Retina (tissue), 1 donor: ENCODE data around the gene MPDZ.

Experiments
- DNase-seq: peaks from one replicate; pipeline ENCODE4 v3.0.0-alpha.2; 2016

The MPDZ gene

DNA sequence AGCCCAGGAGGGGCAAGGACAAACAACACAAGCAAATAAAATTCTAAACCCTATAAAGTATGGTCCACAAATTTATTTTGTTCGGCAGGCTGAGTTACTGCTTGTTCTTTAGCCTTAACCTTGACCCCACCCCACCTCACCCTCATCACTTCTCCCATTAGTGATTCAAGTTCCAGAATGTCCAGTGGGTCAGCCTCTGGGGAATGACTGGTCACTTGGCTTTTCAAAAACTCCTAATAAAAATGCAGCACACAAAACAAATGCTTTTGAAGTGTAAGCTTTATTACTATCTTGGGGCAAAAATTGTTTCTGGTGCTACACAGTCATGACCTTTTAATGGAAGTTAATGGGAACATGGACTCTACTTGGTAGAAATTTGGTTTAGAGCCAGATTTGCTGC, 142.1 kb downstream of the MPDZ start:
- DNase-seq, result no peak

DNA sequence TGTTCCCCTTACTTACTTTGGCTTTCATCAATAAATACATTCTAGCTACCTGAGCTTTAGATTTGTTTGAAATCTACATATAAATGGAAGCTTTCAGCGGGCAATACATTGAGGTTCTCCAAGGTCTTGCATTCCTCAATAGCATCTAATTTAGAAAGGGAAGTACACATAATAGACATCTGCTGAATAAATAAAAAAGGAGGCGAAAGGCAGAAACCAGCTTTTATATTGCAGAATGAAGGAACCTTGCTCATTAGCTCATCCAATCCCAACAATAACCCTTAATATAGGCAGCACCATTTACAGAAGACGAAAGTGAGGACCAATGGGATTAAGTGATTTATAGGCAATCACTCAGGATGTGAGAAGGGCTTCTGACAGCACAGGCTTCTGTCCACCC, 147.5 kb downstream of the MPDZ start:
- no peak for DNase-seq

DNA sequence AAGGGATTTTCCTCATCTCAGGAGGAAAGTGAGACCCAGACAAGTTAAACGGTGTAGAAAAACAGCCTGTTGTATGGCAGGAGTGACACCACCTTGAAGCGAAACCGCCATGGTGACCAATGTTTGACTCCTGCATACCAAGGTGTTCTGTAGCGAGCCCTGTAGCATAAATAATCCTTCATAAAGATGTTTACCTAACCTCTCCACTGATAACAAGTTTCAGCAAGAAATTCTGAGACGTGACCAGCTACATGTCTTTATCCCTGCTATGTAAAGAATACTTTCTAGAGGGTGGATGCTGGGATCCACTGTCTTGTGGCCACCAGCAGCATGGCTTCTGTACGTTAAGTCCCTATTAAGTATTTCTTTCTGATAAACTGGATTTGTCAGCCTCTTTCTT, 148.1 kb downstream of the MPDZ start:
- no peak for DNase-seq

DNA sequence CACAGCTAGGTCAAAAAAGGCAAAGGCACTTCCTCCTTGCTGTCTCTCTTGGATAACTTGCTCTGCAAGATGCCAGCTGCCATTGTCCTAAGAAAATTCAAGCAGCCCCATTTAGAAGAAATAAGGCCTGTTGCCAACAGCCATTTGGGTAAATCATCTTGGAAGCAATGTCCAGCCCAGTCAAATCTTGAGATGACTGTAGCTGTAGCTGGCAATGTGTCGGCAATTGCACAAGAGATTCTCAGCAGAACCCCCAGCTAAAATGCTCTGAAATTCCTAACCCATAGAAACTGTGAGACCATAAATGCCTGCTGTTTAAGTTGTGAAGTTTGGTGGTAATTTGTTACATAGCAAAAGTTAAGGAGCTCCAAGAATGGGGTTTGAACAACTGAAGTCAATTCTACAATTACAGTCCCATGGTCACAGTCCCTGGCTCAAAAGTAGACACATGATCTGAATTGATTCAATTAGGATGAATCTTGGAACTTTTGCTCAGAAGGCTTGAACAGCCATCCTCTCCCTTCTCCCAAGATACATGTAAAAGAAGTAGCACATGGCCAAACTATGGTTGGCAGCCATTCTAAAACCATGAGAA, 151.1 kb downstream of the MPDZ start:
- DNase-seq, result no peak

DNA sequence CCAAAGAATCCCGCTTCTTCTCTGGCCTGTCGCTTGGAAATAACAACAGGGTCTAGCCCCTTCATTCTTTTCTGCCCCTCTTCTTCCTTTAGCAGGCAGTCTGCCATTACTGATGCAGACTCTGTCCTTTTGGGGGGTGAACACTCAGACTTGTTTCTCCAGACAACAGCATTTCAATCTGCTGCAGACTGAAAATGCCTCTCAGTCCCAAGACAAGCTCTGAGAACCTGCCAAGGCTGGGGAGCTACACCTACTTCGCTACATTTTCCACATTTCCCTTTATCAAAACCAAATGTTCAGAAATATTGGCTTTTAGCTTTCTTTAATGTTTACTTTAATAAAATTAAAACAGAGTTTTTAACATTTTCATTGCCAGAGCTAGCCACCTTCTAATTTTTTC, 152.4 kb downstream of the MPDZ start:
- DNase-seq, result no peak

DNA sequence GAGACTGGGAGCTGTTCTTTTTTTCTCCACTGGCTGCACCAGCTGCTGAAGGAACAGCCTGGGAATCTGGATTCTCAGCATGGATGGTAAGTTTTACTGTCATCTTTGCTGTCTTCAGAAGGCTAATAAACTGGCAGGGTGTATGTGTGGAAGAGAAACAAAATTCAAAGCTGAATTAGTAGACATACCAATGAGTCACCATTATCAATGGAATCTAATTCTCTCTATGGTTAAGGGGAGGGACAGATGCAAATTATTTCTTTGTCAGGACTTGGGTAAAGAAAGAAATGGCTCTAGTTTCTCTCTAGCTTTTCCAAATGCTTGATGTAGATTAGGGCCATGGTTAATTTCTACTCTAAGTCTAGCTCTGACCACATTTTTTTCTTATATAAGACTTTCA, 154.2 kb downstream of the MPDZ start:
- no peak for DNase-seq

DNA sequence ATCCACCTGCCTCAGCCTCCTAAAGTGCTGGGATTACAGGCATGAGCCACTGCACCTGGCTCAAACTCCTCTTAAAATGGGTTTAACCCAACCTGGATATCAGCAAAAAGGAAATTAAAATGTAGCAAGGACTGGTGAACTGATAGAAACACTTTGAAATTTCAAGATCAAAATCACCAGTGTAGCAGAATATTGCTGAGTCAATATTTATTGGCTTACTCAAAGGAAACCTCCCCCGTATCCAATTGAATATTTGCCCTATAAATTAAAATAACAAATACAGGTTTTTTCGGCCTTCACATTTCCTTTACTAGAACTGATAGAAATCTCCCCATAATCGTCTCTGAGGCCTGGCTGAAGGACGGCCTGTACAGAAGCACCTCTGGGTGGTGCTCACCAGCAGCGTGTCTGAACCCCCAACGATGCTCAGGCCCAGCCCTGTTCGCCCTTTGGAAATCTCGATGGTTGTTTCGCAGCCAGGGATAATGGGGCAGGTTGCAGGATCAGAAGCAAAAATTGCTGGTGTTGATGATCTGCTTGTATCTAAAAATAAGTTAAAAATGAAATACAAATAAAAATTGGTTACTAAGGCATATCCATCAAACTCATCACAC, 156.6 kb downstream of the MPDZ start:
- no peak for DNase-seq

DNA sequence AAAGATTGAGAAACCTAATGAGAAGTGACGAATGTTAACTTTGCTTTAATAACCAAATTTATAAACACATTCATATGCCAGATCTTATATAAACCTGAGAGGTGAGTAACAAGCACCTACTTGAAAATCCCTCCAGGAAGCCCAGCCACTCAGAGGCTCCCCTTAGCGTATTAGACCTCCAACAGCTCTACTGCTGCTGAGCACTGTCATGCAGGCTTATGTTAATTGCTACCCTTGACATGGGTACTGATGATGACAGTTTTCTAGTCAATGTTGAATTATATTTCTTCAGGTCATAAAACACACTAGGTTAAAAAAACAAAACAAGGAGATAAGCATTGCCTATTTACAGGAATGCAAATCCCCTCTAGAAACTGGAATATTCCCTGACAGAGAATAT, 161.2 kb downstream of the MPDZ start:
- DNase-seq, result no peak

DNA sequence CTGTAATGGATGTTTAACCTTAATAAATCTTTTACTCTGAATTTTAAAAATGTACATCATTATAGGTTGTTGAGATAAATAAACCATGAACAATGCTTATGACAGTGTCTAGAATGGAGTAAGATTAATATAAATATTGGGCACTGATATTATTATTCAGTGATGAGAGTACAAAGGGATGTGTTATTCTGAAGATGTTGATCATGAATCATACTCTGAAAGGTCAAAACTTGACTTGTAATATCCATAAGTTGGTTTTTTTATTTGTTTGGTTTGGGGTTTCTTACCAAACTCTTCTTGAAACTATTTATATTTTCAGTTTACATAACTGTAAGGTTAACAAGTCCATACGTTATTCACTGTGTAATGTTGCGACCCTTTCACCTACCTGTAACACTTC, 163.2 kb downstream of the MPDZ start:
- no peak for DNase-seq

DNA sequence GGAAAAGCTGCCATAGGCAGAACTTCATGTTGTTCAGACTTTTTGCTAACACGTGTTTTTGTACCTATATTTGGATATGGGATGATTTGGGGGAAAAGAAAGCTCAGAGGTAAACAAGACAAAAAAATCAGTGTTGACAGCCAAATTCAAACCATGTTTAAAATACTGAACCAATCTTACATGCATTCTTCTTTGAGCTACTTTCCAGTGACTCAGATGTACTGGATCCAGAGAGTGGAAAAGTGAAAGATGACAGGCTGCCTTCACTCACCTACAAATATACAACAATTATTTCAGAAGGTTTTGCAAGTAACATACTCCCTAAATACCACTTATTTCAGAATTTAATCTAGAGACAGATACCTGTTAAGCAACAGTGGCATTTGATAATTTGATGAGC, 165.7 kb downstream of the MPDZ start:
- DNase-seq, result no peak

DNA sequence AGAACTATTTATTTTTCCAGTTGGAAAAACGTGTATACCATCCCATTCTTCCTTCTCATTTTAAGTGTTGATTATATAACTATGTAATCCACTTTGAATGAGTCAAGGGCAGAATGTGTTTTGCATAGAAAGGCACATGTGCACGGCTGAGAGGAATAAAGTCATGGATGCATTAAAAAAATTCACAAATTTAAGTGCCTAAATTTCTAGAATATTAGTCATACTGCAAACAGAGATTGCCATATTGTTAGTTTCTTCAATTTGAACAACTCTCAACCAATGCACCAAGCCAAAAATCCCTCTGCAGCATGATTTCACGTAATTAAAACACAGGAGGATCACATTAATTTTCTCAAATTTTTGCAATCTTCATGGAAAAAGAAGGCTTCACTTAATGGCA, 166.3 kb downstream of the MPDZ start:
- no peak for DNase-seq

DNA sequence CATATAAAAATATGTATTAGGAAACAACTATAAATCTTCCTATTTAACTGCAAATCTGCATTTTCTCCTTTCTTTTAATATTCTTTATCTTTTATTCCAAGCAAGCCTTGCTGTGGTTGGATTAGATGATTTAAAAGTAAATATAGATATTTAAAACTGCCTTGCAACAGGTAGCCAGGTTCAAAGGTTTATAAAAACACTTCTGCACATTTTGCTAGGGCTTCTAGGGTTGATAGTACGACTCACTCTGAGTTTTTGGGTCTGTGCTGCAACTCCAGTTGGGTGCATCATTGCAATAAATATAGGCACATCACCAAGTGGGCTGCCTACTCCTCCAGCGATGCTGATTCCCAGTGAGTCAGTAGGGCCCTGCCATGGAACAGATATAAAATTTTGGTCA, 167.7 kb downstream of the MPDZ start:
- no peak for DNase-seq

DNA sequence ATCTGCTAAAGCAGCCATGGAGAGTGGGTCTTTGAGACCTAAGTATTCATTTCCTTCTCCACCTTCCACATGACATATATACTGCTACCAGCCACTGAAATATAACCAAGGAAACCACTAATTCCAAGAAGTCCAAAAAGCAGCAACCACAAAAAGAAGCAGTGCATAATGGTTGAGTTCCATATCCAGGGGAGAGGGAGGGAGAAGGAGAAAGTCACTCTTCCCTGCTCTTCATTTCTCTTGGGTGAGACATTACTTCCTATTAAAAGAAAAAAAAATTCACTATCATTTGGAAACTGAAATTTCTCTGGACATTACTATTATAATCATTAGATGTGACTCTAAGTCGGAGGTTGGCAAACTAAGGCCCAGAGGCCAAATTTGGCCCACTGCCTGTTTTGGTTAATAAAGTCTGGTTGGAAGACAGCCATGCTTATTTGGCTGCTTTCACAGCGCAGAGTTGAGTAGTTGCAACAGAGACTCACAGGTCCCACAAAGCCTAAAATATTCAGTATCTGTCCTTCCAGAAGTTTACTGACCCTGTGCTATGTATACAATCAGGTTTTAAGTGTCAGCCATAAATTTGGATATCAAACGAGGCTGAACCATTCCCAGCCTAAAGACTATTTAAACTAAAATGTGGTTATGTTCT, 168.6 kb downstream of the MPDZ start:
- no peak for DNase-seq

DNA sequence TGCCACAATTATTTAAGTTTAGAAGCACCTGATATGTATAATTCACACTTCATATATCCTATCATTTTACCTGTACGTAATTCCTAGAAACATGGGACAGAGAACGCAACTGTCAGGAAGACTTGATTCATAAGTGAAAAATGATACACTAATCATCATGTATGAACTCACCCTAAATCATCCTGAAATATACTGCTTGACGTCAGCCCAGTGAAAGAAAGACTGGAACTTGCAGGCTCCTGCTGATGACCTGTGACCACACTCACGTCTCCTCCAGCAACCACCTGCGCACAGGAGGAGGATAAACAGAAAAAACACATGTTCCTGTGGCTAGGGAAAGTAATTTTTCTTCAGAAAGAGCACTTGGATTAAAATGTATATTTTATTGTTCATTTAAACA, 169.7 kb downstream of the MPDZ start:
- DNase-seq, result no peak

DNA sequence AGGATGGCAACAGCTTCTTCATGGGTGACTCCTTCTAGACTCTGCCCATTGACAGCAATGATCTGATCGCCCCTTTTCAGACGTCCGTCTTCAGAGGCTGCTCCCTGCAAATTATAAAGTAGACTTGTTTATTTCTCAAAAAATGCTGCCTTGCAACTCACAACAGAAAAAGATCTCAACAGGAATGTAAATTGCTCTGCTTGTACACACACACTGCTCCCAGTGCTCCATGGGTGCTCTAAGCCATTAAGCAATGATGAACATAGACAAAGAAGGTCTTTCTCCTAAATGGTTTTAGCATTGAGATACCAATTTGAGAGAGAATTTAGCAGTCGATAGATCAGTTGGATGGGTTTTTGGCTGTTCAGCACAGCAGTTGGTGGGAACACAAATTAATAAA, 172.5 kb downstream of the MPDZ start:
- no peak for DNase-seq

DNA sequence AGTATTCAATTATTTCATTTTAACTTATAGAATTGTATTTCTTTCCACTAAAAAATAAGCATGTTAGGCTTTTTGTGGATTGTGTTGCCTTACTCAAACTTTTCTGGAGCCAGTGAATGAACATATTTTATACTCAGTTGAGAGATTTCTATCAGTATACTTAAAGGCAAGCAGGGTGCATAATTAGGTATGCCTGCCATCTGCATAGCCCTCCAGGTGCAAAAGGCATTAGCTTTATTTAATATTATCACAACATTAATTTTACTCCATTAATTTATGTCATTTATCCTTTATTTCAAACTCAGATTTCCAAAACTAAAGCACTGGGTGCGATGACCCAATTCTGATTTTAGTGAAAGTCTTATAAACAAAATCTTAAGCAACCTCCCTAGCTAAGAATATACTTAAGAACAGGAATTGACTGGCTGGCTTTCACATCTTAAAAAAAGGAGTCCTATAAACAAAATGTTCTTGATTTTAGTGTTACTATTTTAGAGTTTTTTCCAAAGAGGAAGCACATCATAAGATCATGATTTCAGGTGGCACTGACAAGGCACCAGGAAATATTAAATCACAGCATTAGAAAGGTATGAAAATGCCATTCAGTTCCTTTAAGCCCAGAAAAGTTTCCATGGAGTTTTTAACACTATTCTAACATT, 178.4 kb downstream of the MPDZ start:
- no peak for DNase-seq

DNA sequence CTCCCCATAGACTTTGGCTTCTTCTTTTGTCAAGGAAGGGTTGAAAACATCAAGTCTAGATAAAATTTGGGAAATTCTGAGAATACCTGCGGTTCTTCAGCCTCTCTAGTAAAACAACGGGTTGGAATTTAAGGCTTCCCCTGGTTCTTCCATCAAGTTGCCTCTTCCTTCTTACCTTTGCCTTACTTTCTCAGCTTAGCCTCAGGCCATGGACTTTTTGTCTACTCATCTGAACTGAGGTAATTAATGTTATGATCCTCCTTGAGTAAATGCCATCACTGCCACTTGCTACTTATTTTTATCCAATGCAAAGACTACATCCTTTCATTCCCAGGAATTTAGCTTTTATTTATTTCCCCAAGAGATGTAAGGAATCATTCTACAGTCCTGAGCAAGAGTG, 184.4 kb downstream of the MPDZ start:
- no peak for DNase-seq

DNA sequence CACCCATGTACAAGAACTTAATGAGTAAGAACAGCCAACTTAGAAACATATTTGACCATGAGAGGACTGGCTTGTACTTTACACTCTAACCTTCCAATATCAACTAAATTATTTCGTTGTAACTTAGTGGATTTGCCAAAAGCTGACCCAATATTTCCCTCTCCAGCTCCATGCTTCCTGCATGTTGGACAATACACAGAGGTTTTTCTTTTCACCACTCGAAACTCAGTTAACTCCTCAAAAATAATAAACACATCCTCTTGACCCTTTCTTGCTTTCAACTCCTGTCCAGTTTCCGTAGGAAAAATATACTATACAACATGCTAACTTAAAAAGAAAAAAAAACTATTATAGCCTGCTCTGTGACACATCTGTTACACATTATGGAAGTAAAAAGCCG, 188.9 kb downstream of the MPDZ start:
- DNase-seq, result no peak

DNA sequence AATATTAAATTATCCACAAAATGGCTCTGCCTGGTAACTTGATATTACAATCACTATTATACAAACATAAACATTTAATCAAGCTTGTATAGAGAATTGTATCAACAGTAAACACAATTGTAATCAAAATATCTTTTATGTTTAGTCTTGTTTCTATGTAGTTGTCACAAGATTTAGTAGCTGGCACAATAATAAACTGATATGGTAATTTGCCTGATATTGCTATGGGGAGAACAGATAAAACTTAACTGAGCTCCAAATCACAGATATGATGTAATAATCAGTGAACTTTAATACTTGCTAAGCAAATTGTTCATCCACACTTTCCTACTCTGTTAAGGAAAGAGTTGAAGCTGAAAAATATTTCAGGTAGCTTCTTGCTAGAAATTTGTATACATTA, 189.8 kb downstream of the MPDZ start:
- no peak for DNase-seq

DNA sequence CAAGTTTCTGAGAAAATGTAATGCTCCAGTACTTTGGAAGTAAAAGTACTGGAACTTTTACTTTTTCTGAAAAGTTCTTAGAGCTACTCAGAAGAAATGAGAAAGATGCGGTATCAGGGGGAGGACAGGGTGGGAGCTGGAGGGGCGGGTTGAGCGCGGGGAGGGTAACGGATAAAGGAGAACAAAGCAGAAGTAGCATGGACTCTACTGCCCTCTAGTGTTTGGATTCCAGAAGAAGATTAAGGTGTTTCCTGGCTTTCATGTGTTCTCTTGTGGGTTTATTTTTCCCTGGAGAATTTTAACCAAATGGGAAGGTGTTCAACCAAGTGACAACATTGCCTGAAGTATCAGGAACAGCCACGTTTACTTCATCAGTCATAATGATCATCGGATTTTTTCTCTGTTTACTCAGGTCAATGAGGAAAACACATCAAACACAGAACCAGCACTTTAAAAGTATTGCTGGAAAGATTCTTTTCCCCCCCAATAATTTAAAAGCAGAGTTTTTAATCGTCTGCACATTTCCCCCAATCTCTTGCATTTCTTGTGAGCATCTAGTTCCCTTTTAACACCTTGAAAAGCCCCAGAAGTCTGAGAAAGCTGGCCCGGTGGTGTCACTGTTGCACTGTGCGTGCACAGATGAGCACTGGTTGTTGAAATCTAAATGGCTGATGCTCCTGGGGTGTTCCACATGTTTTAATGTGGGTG, 190.6 kb downstream of the MPDZ start:
- DNase-seq, result peak; percentile 62

DNA sequence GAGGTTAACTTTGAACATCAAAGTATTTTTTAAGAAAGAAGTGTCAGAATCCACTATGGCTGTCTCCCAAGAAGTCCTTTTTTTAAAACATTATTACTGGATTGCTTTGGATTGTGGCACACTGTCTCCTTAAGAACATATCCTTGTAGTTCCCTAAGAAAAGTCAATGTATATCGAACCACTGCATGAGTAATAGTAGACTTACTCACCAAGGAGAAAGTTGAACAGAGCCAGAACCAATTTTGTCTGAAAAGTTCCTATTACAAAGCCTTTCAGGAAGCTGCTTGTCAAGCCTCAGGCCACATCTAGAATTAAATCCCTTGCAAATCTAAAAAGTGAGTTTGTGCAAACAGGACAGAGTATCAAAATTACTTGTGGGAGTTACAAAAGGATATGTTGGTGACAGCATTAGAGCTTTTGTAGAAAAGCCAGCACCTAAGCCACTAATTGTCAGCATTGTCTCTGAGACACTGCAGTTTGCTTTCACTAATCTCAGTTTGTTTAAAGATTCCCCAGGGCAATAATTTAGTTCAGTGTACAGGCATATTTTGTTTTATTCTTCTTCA, 195.4 kb downstream of the MPDZ start:
- no peak for DNase-seq

DNA sequence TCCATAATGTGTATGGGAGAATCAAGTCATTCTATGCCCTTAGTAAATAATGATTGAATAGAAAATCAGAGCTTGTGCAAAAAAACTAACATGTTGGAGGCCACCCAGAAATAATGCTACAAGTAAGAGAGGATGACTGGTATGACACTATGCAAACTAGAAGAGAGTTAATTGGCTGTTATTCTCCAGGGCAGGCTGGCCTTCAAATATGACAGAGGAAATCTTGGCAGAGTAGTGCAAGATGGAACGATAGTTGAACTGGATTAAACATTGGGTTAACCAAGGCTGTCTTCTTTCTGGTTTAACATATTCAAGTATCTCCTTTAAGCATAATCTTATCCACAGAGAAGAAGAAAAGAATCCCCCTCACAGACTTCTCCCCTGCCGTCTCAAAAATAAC, 196.1 kb downstream of the MPDZ start:
- no peak for DNase-seq

DNA sequence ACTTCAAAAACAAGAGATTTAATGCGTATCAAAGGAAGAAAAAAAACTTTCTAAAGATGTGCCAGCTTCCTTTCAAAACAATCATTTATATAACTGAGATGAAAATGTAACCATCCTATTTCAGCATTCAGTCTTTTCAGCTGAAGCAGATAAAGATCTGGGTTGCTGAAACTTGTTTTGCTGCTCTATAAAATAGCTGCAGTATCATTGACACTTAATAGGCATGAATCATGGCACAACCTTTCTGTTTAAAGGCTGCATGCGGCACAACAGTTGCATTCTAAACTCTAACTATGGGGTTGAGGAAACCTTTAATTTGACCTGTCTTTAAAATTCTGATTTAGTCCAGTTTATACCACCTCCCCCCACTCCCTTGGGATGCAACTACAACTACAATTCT, 196.7 kb downstream of the MPDZ start:
- DNase-seq, result no peak
